Common myeloid progenitor, CD34-positive (primary cell): ENCODE results near the gene GPRC5C.
"Not testable (repeated sequence)": the region's sequence is repeated elsewhere in the genome, so short reads cannot be mapped to it uniquely, and the experiment has no call there.

Source experiments
- CTCF ChIA-PET: fragments of 350-600 bp; sonication (Branson Sonifier 250); formaldehyde crosslinking; loops from one replicate; lab custom pipeline; 2021; ENCODE audit warnings: antibody characterized with exemption; lab: Charles Lee
- POLR2A ChIA-PET: fragments of 350-600 bp; sonication (Branson Sonifier 250); formaldehyde crosslinking; loops from one replicate; lab custom pipeline; 2021; ENCODE audit warnings: antibody characterized with exemption; lab: Charles Lee
- DNase-seq, 3 donors: peaks; one replicate each; pipeline versions ENCODE4 v3.0.0 to v3.0.0-alpha.2; 2013
- H3K27ac ChIP-seq, 2 experiments: 1 replicate in 1 of 2; 2 replicates in 1 of 2; pipeline ENCODE4 v1.7.0; 2013; ENCODE audit warnings: inconsistent platforms in 2 of 2, low read length in 2 of 2, mild to moderate bottlenecking in 2 of 2, low read depth in 1 of 2, moderate library complexity in 1 of 2; ENCODE audit not compliant: severe bottlenecking in 2 of 2, insufficient read depth in 1 of 2, poor library complexity in 1 of 2
- H3K27me3 ChIP-seq, 5 experiments: replicated peaks in 2 of 5; 1 replicate in 3 of 5; 2 replicates in 2 of 5; pipeline versions ENCODE4 v1.6.1 to v1.7.0; 2013; ENCODE audit warnings: low read length in 4 of 5, mild to moderate bottlenecking in 2 of 5, moderate library complexity in 2 of 5, inconsistent platforms in 1 of 5; ENCODE audit not compliant: insufficient read depth in 5 of 5, control insufficient read depth in 4 of 5
- H3K36me3 ChIP-seq, 4 experiments: 1 replicate in 2 of 4; 2 replicates in 2 of 4; pipeline versions ENCODE4 v1.6.1 to v1.7.0; 2013; ENCODE audit warnings: low read length in 3 of 4, control low read depth in 1 of 4, mild to moderate bottlenecking in 1 of 4; ENCODE audit not compliant: control insufficient read depth in 4 of 4, insufficient read depth in 4 of 4
- H3K4me1 ChIP-seq, 4 experiments: 1 replicate in 3 of 4; 2 replicates in 1 of 4; pipeline versions ENCODE4 v1.6.1 to v1.7.1; 2013; ENCODE audit warnings: low read length in 3 of 4, mild to moderate bottlenecking in 3 of 4, control low read depth in 1 of 4, inconsistent platforms in 1 of 4, moderate library complexity in 1 of 4; ENCODE audit not compliant: control insufficient read depth in 4 of 4, insufficient read depth in 4 of 4; ENCODE audit errors: control extremely low read depth in 1 of 4
- H3K4me3 ChIP-seq, 7 experiments: 1 replicate in 4 of 7; 2 replicates in 3 of 7; pipeline versions ENCODE4 v1.5.1 to v1.7.0; 2013; ENCODE audit warnings: mild to moderate bottlenecking in 7 of 7, low read length in 6 of 7, moderate library complexity in 6 of 7, inconsistent platforms in 2 of 7, low read depth in 2 of 7, control low read depth in 1 of 7; ENCODE audit not compliant: insufficient read depth in 4 of 7, control insufficient read depth in 1 of 7; ENCODE audit errors: extremely low read depth in 1 of 7
- H3K9me3 ChIP-seq, 5 experiments: 1 replicate in 4 of 5; 2 replicates in 1 of 5; pipeline versions ENCODE4 v1.6.1 to v1.7.1; 2013; ENCODE audit warnings: low read length in 4 of 5, mild to moderate bottlenecking in 2 of 5, inconsistent platforms in 1 of 5, low read depth in 1 of 5, moderate library complexity in 1 of 5; ENCODE audit not compliant: control insufficient read depth in 4 of 5, insufficient read depth in 2 of 5; ENCODE audit errors: control extremely low read depth in 1 of 5
- WGBS: methylation state at CpG from one replicate; pipeline ENCODE4 v1.1.5; 2013; ENCODE audit not compliant: insufficient coverage; 5-methylcytosine and 5-hydroxymethylcytosine counted together

The GPRC5C gene

DNA sequence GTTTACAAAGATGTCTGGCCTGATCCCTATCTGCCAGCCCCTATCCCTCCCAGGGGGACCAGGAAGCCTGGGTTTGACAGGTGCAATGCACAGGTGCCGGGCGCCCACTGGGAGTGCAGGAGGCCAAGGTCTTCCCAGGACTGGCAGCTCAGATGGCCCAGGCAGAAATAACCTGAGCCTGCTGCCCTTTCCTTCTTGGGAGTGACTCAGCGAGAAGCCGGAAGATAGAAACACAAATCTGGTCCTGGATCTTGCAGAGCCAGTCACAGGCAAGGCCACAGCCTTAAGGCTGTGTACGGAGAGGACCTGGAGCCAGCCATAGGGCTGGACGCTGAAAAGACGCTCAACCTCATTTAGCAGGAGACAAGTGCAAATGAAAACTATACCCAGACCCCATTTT, 36.9 kb upstream of the GPRC5C start:
- H3K27ac ChIP-seq, result no peak overlapping the region
- no peak overlapping the region for H3K4me3 ChIP-seq
- WGBS, result 86% methylated on average over 7 of the region's 7 CpGs
- CTCF ChIA-PET, result interaction anchor here (1.2 to 2.0 kb wide), 3 partner anchors 15 to 97 kb away, joined by 3 to 6 read pairs (median 3); no protein-coding TSS in a partner anchor
- POLR2A ChIA-PET, result no interaction called here
- peak in 1 of 3 donors; percentile 11 for DNase-seq
- no peaks in the 10 kb centered on the region for H3K27me3 ChIP-seq
- H3K36me3 ChIP-seq, result no peaks in the 10 kb centered on the region
- H3K9me3 ChIP-seq, result peaks cover 0 to 2% (median 0%) of the 10 kb centered on the region in 5 experiments
- peaks cover 0 to 18% (median 6%) of the 10 kb centered on the region in 4 experiments for H3K4me1 ChIP-seq

DNA sequence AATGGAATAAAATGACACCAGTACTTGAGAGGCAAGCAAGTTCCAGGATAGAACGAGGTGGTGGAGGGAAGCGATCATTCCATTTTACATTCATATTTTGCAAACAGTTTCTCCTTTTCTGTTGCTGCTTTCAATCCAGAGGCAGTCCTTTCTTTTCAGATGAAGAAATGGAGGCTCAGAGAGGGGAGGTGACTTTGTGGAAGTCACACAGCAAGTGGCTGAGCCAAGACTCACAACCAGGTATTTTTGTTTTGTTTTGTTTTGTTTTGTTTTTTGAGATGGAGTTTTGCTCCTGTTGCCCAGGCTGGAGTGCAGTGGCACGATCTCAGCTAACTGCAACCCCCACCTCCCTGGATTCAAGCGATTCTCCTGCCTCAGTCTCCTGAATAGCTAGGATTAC, 35.3 kb upstream of the GPRC5C start:
- ChIA-PET CTCF (no interaction called here), POLR2A (no interaction called here)
- DNase-seq, result no peak
- Histone ChIP-seq H3K9me3 (peaks cover 0 to 2% (median 0%) of the 10 kb centered on the region in 5 experiments), H3K27ac (no peak overlapping the region), H3K36me3 (no peaks in the 10 kb centered on the region), H3K4me1 (peaks cover 0 to 11% (median 5%) of the 10 kb centered on the region in 4 experiments), H3K4me3 (no peak overlapping the region), H3K27me3 (no peaks in the 10 kb centered on the region)
- 100% methylated on average over 1 of the region's 4 CpGs for WGBS

DNA sequence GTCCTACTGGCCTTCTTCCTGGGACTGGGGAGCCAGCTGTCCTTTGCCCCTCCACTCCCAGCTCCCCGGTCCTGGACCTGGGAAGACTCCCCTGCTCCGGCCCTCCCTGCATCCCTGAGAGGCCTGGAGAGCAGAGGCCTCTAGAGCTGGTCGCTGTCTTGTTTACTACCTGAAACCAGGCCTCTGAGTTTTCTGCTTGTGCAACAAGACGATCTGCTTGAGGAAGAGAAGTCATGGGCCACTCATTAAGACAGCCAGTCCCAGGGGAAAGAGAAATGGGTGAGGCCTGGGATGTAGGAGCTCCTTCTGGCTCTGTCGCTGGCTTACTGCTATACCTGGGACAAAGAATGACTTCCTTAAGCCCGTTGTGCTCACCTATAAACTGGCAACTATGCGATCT, 29.8 kb upstream of the GPRC5C start:
- WGBS, result 98% methylated on average over 7 of the region's 7 CpGs
- POLR2A ChIA-PET, result no interaction called here
- no peak for DNase-seq
- no peaks in the 10 kb centered on the region for H3K9me3 ChIP-seq
- no peaks in the 10 kb centered on the region for H3K36me3 ChIP-seq
- H3K27ac ChIP-seq, result no peak overlapping the region
- peaks cover 0 to 2% (median 0%) of the 10 kb centered on the region in 5 experiments for H3K27me3 ChIP-seq
- H3K4me3 ChIP-seq, result no peak overlapping the region
- CTCF ChIA-PET, result interaction anchor here (0.9 to 2.3 kb wide), 4 partner anchors 11 to 103 kb away, joined by 3 to 10 read pairs (median 4); no protein-coding TSS in a partner anchor
- H3K4me1 ChIP-seq, result peaks cover 0 to 8% (median 6%) of the 10 kb centered on the region in 4 experiments

DNA sequence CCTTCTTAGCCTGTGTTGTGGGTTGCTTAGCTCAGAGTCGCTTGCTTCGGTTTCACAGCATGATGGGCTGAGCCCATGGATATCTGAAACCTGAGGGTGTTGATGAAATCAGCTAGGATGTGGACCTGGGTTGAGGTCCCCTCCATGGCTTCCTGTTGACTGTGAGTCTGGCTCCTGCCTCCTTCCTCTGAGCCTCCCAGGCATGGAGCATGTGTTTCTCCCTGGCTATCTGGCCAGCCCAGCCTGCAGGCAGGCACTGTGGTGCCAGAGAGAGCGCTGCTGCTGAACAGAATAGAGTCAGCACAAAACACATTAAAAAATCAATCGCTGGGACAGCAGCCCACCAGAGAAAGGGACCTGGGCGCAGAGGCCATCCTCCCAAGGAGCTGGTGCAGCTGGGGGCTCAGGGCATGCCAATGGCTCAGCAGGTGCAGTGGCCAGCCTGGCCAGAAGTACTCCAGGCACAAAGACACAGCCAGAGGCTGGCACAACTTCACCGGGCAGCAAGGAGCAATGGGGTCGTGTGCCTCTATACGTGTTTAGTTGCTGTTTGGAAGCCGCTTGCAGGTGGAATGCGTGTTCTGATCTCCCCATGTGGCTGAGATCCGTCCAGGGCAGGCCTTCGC, 28.3 kb upstream of the GPRC5C start:
- Histone ChIP-seq H3K27me3 (peaks cover 0 to 2% (median 0%) of the 10 kb centered on the region in 5 experiments), H3K4me3 (no peak overlapping the region), H3K4me1 (peaks cover 0 to 8% (median 6%) of the 10 kb centered on the region in 4 experiments), H3K9me3 (no peaks in the 10 kb centered on the region), H3K27ac (no peak overlapping the region), H3K36me3 (no peaks in the 10 kb centered on the region)
- DNase-seq, result peak in 2 of 3 donors; percentile 14 to 31
- CTCF ChIA-PET, result interaction anchor here (0.7 to 2.3 kb wide), 7 partner anchors 8 to 239 kb away, joined by 3 to 10 read pairs (median 4); no protein-coding TSS in a partner anchor
- WGBS, result 73% methylated on average over 10 of the region's 12 CpGs
- POLR2A ChIA-PET, result no interaction called here

DNA sequence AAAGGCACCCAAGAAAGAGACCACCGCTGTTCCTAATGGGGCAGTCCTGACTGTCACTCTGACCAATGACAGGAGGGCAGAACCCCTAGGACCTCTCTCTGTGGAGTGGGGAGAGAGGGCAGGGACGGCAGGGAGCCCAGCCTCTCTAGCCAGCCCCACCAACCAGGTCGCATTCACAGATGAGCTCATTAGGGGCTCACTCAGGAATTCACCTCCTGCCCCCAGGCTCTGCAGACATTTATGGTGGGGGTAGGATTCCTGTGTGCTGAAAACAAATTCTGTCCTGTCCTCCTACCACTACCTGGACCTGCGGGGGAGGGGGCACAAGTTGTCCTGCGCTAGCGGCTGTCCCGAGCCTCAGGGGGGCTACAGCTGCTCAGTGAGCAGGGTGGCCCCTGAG, 27.7 kb upstream of the GPRC5C start:
- Histone ChIP-seq H3K4me1 (peaks cover 0 to 8% (median 6%) of the 10 kb centered on the region in 4 experiments), H3K4me3 (no peak overlapping the region), H3K36me3 (no peaks in the 10 kb centered on the region), H3K27me3 (peaks cover 0 to 2% (median 0%) of the 10 kb centered on the region in 5 experiments), H3K9me3 (no peaks in the 10 kb centered on the region), H3K27ac (no peak overlapping the region)
- ChIA-PET CTCF (interaction anchor here (1.4 to 2.3 kb wide), 4 partner anchors 8 to 53 kb away, joined by 3 to 10 read pairs (median 5); no protein-coding TSS in a partner anchor), POLR2A (no interaction called here)
- no peak for DNase-seq
- WGBS, result 100% methylated on average over 1 of the region's 7 CpGs

DNA sequence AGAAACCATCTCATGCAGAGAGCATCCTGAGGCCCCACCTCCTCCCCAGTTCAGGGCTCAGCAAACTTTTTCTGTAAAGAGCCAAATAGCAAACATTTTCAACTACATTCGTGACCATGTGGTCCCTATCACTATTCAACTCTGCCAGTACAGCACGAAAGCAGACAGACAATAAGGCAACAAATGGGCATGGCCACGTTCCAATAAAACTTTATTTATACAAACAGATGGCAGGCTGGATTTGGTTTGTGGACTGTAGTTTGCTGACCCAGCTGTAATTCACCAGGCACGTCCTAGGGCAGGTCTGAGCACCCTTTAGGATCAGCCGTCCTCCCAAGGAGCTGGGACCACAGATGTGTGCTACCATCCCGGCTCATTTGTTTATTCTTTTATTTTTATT, 27.1 kb upstream of the GPRC5C start:
- ChIA-PET CTCF (interaction anchor here (1.1 to 1.4 kb wide), 2 partner anchors 32 to 198 kb away, joined by 3 to 4 read pairs; no protein-coding TSS in a partner anchor), POLR2A (no interaction called here)
- H3K4me1 ChIP-seq, result peaks cover 0 to 8% (median 6%) of the 10 kb centered on the region in 4 experiments
- no peak for DNase-seq
- H3K36me3 ChIP-seq, result no peaks in the 10 kb centered on the region
- peaks cover 0 to 2% (median 0%) of the 10 kb centered on the region in 5 experiments for H3K27me3 ChIP-seq
- no peaks in the 10 kb centered on the region for H3K9me3 ChIP-seq
- H3K4me3 ChIP-seq, result no peak overlapping the region
- WGBS, result 90% methylated on average over 2 of the region's 6 CpGs
- no peak overlapping the region for H3K27ac ChIP-seq

DNA sequence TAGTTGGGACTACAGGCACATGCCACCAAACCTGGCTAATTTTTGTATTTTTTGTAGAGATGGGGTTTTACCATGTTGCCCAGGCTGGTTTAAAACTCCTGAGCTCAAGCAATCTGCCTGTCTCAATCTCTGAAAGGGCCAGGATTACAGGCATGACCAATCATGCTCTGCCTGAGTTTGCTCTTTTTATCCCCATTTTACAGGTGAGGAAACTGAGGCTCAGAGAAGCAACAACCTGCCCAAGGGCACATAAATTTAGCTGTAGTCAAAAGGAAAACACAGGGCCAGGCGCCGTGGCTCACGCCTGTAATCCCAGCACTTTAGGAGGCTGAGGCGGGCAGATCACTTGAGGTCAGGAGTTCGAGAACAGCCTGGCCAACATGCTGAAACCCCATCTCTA, 26.6 kb upstream of the GPRC5C start:
- CTCF ChIA-PET, result interaction anchor here (1.1 kb wide), 1 partner anchor 197 kb away, joined by 4 read pairs; no protein-coding TSS in a partner anchor
- POLR2A ChIA-PET, H3K4me3 ChIP-seq, H3K9me3 ChIP-seq, H3K27ac ChIP-seq, H3K27me3 ChIP-seq, H3K36me3 ChIP-seq, DNase-seq: not testable (repeated sequence)
- 100% methylated on average over 5 of the region's 5 CpGs for WGBS
- H3K4me1 ChIP-seq, result peaks cover 0 to 14% (median 6%) of the 10 kb centered on the region in 4 experiments
